IPS-15b (cell line): ENCODE data around the gene AIFM3.

Source experiments
- H3K27me3 ChIP-seq: one replicate; pipeline ENCODE4 v1.6.1; 2013; ENCODE audit warnings: low read length; ENCODE audit not compliant: control insufficient read depth, insufficient read depth
- H3K36me3 ChIP-seq: one replicate; pipeline ENCODE4 v1.6.1; 2013; ENCODE audit warnings: low read length; ENCODE audit not compliant: control insufficient read depth, insufficient read depth
- H3K4me1 ChIP-seq: one replicate; pipeline ENCODE4 v1.6.1; 2013; ENCODE audit warnings: mild to moderate bottlenecking, low read length; ENCODE audit not compliant: control insufficient read depth, insufficient read depth
- H3K4me3 ChIP-seq: one replicate; pipeline ENCODE4 v1.5.1; 2013; ENCODE audit warnings: low read depth, low read length
- H3K9ac ChIP-seq: one replicate; pipeline ENCODE4 v1.6.1; 2013; ENCODE audit warnings: low read depth, mild to moderate bottlenecking, low read length
- H3K9me3 ChIP-seq: one replicate; pipeline ENCODE4 v1.6.1; 2013; ENCODE audit warnings: mild to moderate bottlenecking, low read length; ENCODE audit not compliant: control insufficient read depth, insufficient read depth

Gene AIFM3

DNA sequence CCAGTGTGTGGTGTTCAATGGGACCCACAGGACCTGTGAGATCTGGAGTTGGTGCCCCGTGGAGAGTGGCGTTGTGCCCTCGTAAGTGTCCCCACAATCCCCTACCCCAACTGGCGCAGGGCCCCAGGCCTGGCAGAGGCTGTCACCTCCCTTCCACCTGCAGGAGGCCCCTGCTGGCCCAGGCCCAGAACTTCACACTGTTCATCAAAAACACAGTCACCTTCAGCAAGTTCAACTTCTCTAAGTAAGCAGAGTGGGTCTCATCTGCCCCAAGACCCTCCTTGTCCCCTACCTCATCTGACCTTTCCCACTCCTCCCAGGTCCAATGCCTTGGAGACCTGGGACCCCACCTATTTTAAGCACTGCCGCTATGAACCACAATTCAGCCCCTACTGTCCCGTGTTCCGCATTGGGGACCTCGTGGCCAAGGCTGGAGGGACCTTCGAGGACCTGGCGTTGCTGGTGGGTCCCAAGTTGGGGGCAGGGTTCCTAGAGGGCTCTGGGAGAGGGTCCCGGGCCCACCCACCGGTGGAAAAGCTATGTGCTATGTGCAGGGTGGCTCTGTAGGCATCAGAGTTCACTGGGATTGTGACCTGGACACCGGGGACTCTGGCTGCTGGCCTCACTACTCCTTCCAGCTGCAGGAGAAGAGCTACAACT lies 56.0 kb downstream of the AIFM3 start:
- Histone ChIP-seq H3K9me3 (no peaks in the 10 kb centered on the region), H3K27me3 (no peaks in the 10 kb centered on the region), H3K4me3 (no peak overlapping the region), H3K9ac (no peak overlapping the region), H3K4me1 (no peaks in the 10 kb centered on the region), H3K36me3 (no peaks in the 10 kb centered on the region)

DNA sequence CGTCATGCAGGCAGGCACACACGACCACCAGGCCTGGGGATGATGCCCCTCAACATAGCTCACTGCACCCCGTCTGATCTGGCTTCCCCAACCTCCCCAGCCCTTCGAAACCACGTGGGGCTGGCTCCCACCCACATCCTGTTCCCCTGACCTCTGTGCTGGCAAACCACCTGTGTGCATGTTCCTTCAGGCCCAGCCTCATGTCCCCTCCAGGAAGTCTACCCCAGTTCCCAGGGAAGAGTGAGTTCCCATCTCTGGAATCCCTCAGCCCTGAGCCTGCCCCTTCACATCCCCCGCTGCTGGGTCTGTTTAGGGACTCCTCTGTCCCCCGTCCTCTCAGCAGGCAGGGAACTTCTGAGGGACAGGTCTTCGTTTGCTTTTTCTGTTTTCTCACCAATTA lies 58.2 kb downstream of the AIFM3 start:
- Histone ChIP-seq H3K9ac (no peak overlapping the region), H3K27me3 (no peaks in the 10 kb centered on the region), H3K9me3 (no peaks in the 10 kb centered on the region), H3K4me3 (no peak overlapping the region), H3K4me1 (no peaks in the 10 kb centered on the region), H3K36me3 (no peaks in the 10 kb centered on the region)

DNA sequence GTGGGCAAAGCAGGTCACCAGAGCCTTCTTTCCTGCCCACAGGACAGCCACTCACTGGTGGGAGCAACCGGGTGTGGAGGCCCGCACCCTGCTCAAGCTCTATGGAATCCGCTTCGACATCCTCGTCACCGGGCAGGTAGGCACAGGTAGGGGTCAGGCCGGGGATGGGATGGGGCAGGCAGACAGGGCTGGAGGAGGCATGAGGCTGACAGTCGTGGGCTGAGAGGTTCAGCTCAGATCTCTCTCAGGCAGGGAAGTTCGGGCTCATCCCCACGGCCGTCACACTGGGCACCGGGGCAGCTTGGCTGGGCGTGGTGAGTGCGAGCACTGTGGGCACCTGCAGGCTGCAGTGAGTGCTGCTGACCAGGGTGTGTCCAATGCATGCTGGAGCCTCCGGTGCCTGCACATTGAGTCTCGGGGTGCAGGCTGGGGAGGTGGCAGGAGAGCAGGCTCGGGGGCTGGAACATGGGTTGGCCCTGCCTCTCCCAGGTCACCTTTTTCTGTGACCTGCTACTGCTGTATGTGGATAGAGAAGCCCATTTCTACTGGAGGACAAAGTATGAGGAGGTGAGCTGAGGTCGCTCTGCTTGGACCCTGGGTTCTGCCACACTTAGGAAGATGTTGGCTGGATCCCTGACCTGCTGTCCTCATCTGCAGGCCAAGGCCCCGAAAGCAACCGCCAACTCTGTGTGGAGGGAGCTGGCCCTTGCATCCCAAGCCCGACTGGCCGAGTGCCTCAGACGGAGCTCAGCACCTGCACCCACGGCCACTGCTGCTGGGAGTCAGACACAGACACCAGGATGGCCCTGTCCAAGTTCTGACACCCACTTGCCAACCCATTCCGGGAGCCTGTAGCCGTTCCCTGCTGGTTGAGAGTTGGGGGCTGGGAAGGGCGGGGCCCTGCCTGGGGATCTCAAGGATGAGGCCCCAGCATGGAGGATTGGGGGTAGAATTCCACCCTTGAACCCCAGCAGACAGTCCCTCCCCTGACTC lies 59.0 kb downstream of the AIFM3 start:
- Histone ChIP-seq H3K9me3 (no peaks in the 10 kb centered on the region), H3K36me3 (no peaks in the 10 kb centered on the region), H3K4me1 (no peaks in the 10 kb centered on the region), H3K9ac (no peak overlapping the region), H3K27me3 (peaks cover 2% of the 10 kb centered on the region), H3K4me3 (no peak overlapping the region)

DNA sequence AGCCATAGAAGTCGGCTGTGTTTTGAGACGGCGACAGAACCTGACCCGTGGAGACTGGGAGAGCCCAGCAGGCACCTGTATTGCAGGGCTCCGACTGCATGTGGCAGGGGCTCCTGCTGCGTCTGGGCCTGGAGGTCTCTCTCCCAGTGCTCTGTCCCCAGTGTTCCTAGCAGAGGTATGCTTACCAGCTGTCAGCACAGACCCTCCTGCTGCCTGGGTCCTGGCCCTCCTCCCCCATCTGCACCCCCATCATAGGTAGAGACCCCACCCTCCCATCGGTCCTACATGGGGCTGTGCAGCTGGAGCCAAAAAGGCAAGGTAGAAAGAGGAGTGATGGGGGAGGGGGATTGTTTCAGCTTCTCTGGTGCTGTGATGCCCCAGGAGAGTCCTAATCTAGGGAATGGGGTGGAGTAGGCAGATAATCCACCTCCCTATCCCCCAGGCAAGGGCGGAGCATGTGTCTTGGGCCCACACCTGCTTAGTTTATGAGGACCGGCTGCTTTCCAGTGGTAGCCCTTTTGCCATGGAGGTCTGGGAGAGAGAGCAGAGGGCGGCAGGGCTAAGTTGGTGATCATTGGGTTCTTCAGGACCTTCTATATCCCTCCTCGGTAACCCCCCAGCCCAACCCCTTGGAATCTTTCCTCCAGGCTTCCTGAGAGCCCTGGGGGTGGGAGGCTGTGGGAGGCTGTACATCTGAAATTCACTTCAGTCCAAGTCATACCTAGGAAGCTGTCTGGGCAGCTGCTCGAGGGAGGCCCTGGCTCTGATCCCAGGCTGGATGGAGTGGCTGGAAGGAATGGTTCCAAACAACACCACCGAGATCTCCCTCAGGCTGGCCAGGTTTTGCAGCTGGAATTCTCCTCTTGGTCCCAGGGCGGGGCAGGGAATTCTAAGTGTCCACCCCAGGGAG lies 60.0 kb downstream of the AIFM3 start:
- peaks cover 11% of the 10 kb centered on the region for H3K27me3 ChIP-seq
- H3K4me3 ChIP-seq: no peak overlapping the region
- no peaks in the 10 kb centered on the region for H3K9me3 ChIP-seq
- no peaks in the 10 kb centered on the region for H3K36me3 ChIP-seq
- no peaks in the 10 kb centered on the region for H3K4me1 ChIP-seq
- no peak overlapping the region for H3K9ac ChIP-seq

DNA sequence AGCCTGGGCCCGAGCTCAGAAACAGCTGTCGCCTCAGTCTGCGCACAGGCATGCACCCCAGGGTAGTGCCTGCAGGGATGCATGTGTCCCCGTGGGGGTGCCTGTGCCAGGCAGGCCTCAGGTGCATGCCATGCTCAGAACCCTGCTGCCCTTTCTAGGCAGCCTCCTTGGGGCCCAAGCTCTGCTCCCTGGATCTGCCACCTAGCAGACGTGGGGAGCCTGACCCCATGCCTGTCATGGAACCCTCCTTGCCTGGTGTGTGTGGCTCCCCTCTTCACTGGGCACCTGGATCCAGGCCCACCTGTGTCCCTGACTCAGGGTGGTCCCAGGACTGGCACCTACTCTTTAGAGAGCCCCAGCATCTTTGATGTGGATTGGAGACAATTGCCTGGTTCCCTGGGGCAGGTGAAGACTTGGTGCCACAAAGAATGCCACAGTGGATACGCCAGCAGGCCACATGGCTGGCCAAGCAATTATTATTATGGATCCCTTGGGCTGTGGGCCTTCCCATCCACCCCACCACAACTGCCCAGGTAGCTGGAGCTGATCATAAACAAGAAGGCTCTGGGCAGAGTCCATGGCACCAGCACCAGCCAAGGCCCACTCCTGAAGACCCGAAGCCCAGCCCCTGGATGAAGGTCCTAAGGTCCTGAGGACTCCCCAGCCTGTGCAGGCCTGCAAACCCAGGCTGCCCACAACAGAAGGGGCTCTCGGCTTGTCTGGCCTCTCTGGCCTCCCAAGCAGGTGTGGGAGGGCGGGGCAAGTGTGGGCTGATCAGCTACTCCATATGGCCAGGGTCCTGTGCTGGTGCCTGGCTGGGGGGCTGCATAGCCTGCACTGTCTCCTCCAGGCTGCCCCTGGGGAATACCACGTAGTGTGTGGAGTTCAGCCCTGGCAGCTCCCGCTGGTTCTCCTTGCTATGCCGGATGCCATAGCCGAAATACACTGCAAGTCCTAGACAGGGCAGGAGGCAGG lies 61.5 kb downstream of the AIFM3 start:
- H3K4me1 ChIP-seq: no peaks in the 10 kb centered on the region
- H3K9ac ChIP-seq: no peak overlapping the region
- no peak overlapping the region for H3K4me3 ChIP-seq
- H3K36me3 ChIP-seq: no peaks in the 10 kb centered on the region
- peaks cover 20% of the 10 kb centered on the region for H3K27me3 ChIP-seq
- H3K9me3 ChIP-seq: no peaks in the 10 kb centered on the region

DNA sequence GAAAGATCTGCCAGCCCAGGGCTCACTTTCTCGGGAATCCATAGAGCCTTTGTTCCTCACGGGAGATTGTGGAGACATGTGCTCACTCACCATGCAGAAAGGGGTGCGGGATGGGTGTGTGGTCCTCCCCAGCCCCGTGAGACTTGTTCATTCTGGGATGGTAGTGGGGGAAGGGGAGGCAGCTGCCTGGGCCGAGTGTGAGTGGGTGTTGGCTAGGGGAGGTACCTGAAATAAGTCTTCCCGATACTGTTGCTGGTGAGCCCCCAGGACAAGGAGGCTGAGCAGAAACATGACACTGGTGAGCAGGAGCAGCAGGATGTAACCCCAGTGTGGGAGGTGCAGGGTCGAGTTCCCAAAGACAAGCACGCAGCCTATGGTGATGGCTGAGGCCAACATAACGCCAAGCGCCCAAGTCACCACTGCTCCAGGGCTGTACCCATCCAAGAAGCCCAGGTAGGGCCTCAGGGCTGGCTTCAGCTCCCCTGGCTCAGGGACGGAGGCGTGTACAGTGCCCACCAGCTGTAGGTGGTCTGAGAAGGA lies 62.5 kb downstream of the AIFM3 start:
- no peaks in the 10 kb centered on the region for H3K4me1 ChIP-seq
- H3K9ac ChIP-seq: no peak overlapping the region
- no peaks in the 10 kb centered on the region for H3K36me3 ChIP-seq
- no peak overlapping the region for H3K4me3 ChIP-seq
- H3K27me3 ChIP-seq: peaks cover 23% of the 10 kb centered on the region
- no peaks in the 10 kb centered on the region for H3K9me3 ChIP-seq

DNA sequence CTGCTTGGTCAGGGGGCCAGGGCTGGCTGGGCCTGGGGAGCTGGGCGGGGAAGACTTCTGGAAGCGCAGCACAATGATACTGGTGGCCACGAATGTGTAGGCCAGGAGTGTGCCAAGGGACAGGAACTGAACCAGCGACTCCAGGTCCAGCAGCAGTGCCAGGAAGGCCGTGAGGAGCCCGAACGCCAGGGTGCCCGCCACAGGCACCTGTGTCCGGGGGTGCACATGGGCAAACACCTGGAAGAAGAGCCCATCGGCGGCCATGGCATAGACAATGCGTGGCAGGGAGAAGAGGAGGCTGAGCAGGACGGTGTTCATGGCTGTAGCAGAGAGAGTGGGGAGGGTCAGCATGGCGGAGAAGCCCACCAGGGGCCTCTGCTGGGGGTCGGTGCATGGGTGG lies 63.0 kb downstream of the AIFM3 start:
- no peaks in the 10 kb centered on the region for H3K9me3 ChIP-seq
- H3K36me3 ChIP-seq: no peaks in the 10 kb centered on the region
- peaks cover 23% of the 10 kb centered on the region for H3K27me3 ChIP-seq
- no peak overlapping the region for H3K9ac ChIP-seq
- no peaks in the 10 kb centered on the region for H3K4me1 ChIP-seq
- no peak overlapping the region for H3K4me3 ChIP-seq
